ENCODE data around the gene JPT2.

GRCh38 chr16:1727651-1728624, 49.9 kb downstream of the JPT2 start:
- no peak for TF ChIP-seq EZH2 (IDR thresholded peaks at IDR 0.05; ENCODE audit: borderline replicate concordance, low read depth, low read length, severe bottlenecking)
- TF ChIP-seq CTCF (IDR thresholded peaks at IDR 0.05; ENCODE audit: borderline replicate concordance, extremely low read depth, low read length, poor library complexity, severe bottlenecking) = no peak

All from DND-41 (cell line).